Fibroblast of villous mesenchyme (primary cell): ENCODE measurements around the gene HEPACAM2. TPM values are rescaled to one million over a fixed set of nuclear protein-coding genes. Genes with fewer than 3 reads are reported as not detected.

Source experiments
- DNase-seq: peaks from one replicate; pipeline ENCODE4 v3.0.0-alpha.2; 2010; ENCODE audit warnings: low read depth
- H3K4me3 ChIP-seq: 2 replicates; pipeline ENCODE4 v1.5.1; 2011; ENCODE audit warnings: low read depth, mild to moderate bottlenecking, low read length
- CTCF ChIP-seq: IDR thresholded peaks from 2 replicates; pipeline ENCODE4 v1.5.1; 2012; ENCODE audit warnings: low read depth, mild to moderate bottlenecking, low read length; ENCODE audit not compliant: insufficient read depth
- total RNA-seq: library from RNA; depleted of rRNA; stranded (reverse); fragments of >200 nt; gene quantifications from 2 replicates; pipeline ENCODE4 v1.2.3, GENCODE V29; 2012

Gene HEPACAM2
- total RNA-seq, 1 donor, result not detected

- TF ChIP-seq CTCF, result no peak
- DNase-seq, result peak; percentile 22
Observed at GRCh38 chr7:93146472-93147141, 79.7 kb downstream of the HEPACAM2 start.

GRCh38 chr7:93146036-93146435 is 80.2 kb downstream of the HEPACAM2 start:
- DNase-seq, result no peak
- TF ChIP-seq CTCF, result no peak
- H3K4me3 ChIP-seq, result no peak overlapping the region

More at GRCh38 chr7:93146472-93147141, 79.7 kb downstream of the HEPACAM2 start:
- H3K4me3 ChIP-seq, result peak overlapping the region; percentile 61

- DNase-seq, result no peak
- H3K4me3 ChIP-seq, result no peak overlapping the region
- TF ChIP-seq CTCF, result no peak
Observed at GRCh38 chr7:93145354-93145753, 80.9 kb downstream of the HEPACAM2 start.

- DNase-seq, result no peak
- TF ChIP-seq CTCF, result no peak
- H3K4me3 ChIP-seq, result no peak overlapping the region
Observed at GRCh38 chr7:93142127-93142526, 84.1 kb downstream of the HEPACAM2 start.

DNA sequence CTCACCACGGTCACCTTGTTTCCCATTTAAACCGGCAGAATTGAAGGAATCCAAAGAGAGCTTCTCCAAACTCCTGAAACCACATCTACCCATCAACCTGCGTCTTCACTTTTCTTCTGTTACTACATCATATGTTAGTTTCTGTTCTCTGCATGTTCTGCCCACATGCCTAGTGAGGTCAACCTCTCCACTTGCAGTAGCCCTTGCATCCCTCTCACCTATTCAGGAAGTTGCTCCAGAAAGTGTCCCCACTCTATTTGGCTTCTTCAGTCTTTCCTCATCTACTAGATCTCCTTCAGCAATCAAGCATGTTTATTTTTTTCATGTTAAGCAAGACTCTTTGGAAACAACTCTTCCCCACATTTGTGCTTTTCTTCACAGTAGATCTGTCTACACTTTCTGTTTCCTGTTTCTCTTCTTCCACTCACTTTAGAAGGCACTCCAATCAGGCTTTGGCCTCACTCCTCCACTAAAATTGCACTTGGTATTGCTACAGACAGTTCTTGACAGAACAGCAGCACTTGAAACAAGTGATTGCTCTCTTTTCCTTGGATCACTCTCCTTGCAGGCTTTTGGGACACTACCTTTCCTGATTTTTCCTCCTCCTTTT is 85.6 kb downstream of the HEPACAM2 start:
- no peak overlapping the region for H3K4me3 ChIP-seq
- no peak for DNase-seq
- TF ChIP-seq CTCF, result no peak

DNA sequence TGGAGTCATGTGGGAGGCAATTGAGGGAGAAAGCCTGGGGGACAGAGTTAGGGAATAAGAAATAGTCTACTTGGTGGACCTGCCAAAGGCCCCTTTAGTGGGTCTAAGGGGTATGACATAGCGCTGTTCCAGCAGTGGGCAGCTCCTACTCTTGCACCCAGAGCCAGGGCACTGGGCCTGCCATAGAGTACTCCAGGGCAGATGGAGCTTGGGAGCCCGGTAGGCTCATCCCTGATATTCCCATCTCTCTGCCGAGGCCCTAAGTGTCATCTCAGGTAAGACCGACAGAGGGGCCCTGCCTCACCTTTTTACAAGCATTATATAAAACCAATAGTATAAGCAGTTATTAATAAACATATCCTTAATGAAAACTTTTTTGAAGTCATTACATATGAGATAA is 87.7 kb downstream of the HEPACAM2 start:
- TF ChIP-seq CTCF, result no peak
- no peak for DNase-seq
- H3K4me3 ChIP-seq, result no peak overlapping the region

Other genes with a start within 250 kb of the HEPACAM2 start
- 15.8 and 21.2 TPM in 2 replicates for gene SAMD9, start 108.5 kb downstream of the HEPACAM2 start, total RNA-seq
- 18.0 and 40.6 TPM in 2 replicates for gene SAMD9L, start 78.1 kb downstream of the HEPACAM2 start, total RNA-seq
- 28.3 and 45.8 TPM in 2 replicates for gene VPS50, start 5.9 kb upstream of the HEPACAM2 start, total RNA-seq